GM12864 (cell line): Measurements from ENCODE around the gene NACA.
A peak's percentile ranks its signal among the peaks of the same experiment; 100 is the strongest.
"Not testable (repeated sequence)": the region's sequence is repeated elsewhere in the genome, so short reads cannot be mapped to it uniquely, and the experiment has no call there.

Experiments used
- DNase-seq: peaks from one replicate; pipeline ENCODE4 v3.0.0-alpha.2; 2011; ENCODE audit warnings: low read depth
- H3K4me3 ChIP-seq: 2 replicates; pipeline ENCODE4 v1.5.1; 2011; ENCODE audit warnings: mild to moderate bottlenecking, low read depth, low read length, control low read depth
- TF ChIP-seq, protein P1 (sequence below): IDR thresholded peaks from 2 replicates; pipeline ENCODE4 v1.5.1; 2011; ENCODE audit warnings: low read depth, mild to moderate bottlenecking, moderate library complexity, low read length, control low read depth, inconsistent platforms; ENCODE audit errors: missing control alignments

Gene NACA

DNA sequence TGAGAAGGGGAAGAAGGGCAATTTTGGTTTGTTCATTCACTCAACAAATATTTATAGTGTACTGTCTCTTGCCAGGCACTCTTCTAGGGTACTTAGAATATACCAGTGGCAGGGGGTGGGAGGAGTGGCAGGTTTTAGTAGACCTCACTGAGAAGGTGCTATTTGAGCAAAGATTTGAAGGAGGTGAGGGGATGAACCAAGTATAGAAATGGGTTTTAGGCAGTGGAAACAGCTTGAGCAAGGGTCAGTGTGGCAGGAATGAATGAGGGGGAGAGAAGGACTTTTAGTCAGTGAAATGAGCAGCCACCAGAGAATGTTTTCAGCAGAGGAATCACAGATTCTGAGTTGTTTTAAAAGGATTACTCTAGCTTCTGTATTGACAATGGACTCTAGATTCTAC is 24.8 kb upstream of the NACA start:
- H3K4me3 ChIP-seq: no peak overlapping the region
- TF ChIP-seq, protein P1, sequence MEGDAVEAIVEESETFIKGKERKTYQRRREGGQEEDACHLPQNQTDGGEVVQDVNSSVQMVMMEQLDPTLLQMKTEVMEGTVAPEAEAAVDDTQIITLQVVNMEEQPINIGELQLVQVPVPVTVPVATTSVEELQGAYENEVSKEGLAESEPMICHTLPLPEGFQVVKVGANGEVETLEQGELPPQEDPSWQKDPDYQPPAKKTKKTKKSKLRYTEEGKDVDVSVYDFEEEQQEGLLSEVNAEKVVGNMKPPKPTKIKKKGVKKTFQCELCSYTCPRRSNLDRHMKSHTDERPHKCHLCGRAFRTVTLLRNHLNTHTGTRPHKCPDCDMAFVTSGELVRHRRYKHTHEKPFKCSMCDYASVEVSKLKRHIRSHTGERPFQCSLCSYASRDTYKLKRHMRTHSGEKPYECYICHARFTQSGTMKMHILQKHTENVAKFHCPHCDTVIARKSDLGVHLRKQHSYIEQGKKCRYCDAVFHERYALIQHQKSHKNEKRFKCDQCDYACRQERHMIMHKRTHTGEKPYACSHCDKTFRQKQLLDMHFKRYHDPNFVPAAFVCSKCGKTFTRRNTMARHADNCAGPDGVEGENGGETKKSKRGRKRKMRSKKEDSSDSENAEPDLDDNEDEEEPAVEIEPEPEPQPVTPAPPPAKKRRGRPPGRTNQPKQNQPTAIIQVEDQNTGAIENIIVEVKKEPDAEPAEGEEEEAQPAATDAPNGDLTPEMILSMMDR: no peak
- DNase-seq: no peak

DNA sequence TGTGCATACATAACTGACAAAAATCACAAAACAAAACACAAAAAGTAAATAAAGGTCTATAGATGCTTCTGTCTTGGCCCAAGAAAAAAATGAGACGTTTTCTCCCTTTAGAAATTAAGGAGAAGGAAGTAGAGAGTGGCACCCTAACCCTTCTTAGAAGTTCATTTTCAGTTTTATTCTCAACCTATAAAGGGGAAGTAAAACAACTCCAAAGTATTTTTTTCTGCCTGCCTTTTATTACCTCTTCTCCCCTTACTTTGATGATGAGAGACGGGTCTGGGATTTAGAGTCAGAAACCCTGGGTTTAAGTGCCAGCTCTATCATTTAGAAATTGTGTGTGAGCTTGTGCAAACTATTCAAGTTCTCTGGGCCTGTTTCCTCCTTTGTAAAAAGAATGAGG is 24.3 kb upstream of the NACA start:
- H3K4me3 ChIP-seq: no peak overlapping the region
- DNase-seq: no peak
- TF ChIP-seq, protein P1: no peak

DNA sequence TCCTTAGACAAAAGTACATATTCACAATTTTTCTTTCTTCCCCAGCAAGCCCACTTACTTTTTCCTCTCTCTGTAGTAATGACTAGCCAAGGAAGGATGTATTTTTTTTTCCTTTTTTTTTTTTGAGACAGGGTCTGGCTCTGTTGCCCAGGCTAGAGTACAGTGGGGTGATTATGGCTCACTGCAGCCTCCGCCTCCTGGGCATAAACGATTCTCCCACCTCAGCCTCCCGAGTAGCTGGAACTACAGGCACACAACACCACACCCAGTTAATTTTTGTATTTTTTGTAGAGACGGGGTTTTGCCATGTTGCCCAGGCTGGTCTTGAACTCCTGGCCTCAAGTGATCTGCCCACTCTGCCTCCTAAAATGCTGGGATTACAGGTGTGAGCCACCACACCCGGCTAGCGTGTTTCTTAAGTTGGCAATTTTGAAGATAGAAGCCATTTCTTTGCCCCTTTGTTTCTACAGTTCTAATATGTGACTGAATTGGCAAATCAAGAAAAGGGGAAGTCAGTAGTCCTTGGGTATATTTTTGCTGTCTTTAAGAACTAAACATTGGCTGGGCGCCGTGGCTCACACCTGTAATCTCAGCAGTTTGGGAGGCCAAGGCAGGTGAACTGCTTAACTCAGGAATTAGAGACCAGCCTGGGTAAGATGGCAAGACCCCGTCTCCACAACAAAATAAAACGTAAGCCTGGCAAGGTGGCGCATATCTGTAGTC is 3.2 kb upstream of the NACA start:
- no peak overlapping the region for H3K4me3 ChIP-seq
- DNase-seq: no peak
- TF ChIP-seq, protein P1: no peak

DNA sequence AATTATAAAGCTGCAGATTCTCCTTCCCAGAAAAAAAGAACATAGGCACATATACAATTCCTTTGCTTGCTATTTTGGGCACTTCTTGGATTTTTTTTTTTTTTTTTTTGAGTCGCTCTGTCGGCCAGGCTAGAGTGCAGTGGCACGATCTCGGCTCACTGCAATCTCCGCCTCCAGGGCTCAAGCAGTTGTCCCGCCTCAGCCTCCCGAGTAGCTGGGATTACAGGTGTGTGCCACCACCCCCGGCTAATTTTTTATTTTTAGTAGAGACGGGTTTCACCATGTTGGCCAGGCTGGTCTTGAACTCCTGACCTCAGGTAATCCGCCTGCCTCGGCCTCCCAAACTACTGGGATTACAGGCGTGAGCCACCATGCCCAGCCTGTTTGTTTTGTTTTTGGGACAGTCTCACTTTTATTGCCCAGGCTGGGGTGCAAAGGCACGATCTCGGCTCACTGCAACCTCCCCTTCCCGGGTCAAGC is 1.1 kb upstream of the NACA start:
- H3K4me3 ChIP-seq, DNase-seq: not testable (repeated sequence)

- H3K4me3 ChIP-seq: peak overlapping the region; percentile 96
- TF ChIP-seq, protein P1: no peak
Measured at GRCh38 chr12:56725723-56726102, 614 bp upstream of the NACA start.

GRCh38 chr12:56724701-56724971 is 463 bp downstream of the NACA start:
- DNase-seq: no peak
- peak overlapping the region; percentile 96 for H3K4me3 ChIP-seq
- TF ChIP-seq, protein P1: no peak

More at GRCh38 chr12:56725723-56726102, 614 bp upstream of the NACA start:
- DNase-seq: no peak

- DNase-seq: no peak
- H3K4me3 ChIP-seq: peak overlapping the region; percentile 96
- TF ChIP-seq, protein P1: no peak
Measured at GRCh38 chr12:56723889-56724700, 1.0 kb downstream of the NACA start.
